ENCODE measurements around the gene MYO7A.

GRCh38 chr11:77208535-77208934 is 80.5 kb downstream of the MYO7A start:
- TF ChIP-seq, protein P1, sequence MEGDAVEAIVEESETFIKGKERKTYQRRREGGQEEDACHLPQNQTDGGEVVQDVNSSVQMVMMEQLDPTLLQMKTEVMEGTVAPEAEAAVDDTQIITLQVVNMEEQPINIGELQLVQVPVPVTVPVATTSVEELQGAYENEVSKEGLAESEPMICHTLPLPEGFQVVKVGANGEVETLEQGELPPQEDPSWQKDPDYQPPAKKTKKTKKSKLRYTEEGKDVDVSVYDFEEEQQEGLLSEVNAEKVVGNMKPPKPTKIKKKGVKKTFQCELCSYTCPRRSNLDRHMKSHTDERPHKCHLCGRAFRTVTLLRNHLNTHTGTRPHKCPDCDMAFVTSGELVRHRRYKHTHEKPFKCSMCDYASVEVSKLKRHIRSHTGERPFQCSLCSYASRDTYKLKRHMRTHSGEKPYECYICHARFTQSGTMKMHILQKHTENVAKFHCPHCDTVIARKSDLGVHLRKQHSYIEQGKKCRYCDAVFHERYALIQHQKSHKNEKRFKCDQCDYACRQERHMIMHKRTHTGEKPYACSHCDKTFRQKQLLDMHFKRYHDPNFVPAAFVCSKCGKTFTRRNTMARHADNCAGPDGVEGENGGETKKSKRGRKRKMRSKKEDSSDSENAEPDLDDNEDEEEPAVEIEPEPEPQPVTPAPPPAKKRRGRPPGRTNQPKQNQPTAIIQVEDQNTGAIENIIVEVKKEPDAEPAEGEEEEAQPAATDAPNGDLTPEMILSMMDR (IDR thresholded peaks at IDR 0.05): no peak
- TF ChIP-seq EZH2 (IDR thresholded peaks at IDR 0.05; ENCODE audit: borderline replicate concordance, insufficient read depth, low read depth, low read length, poor library complexity, severe bottlenecking): no peak
